Measurements from ENCODE around the gene AMFR. TPM values are rescaled to one million over a fixed set of nuclear protein-coding genes. Genes with fewer than 3 reads are reported as not detected.

The AMFR gene
- polyA plus RNA-seq, 1 donor (not counting 4 experiments of a cell fraction or from before 2014, with no cell fraction given) = 36.9 TPM

GRCh38 chr16:56447286-56447685 is 21.9 kb upstream of the AMFR start:
- no peak overlapping the region for H2AFZ ChIP-seq (ENCODE audit: control insufficient read depth, low read length)
- H3K79me2 ChIP-seq (ENCODE audit: control insufficient read depth, insufficient read depth, low read length) = peaks cover 61% of the 10 kb centered on the region
- no peak overlapping the region for H3K4me2 ChIP-seq (ENCODE audit: control insufficient read depth, extremely low read depth, insufficient read depth, low read depth, low read length)
- no peak for TF ChIP-seq EZH2 (IDR thresholded peaks at IDR 0.05; ENCODE audit: low read length)
- peaks cover 21% of the 10 kb centered on the region for H3K4me1 ChIP-seq (ENCODE audit: control insufficient read depth, extremely low read depth, insufficient read depth, low read length)
- H3K27ac ChIP-seq (ENCODE audit: control insufficient read depth, insufficient read depth, low read length) = no peak overlapping the region
- no peak overlapping the region for H3K9ac ChIP-seq (ENCODE audit: control insufficient read depth, extremely low read depth, insufficient read depth, low read length)
- H3K9me1 ChIP-seq (ENCODE audit: control insufficient read depth, extremely low read depth, insufficient read depth, low read length) = no peaks in the 10 kb centered on the region
- DNase-seq (ENCODE audit: low read depth, low spot score) = no peak
- no peak for FAIRE-seq
- H3K4me3 ChIP-seq (ENCODE audit: control insufficient read depth in 2 of 3, extremely low read depth in 1 of 3, insufficient read depth in 2 of 3, low read depth in 1 of 3, low read length in 3 of 3) = no peak overlapping the region
- no peaks in the 10 kb centered on the region for H4K20me1 ChIP-seq (ENCODE audit: control insufficient read depth, extremely low read depth, insufficient read depth, low read length)
- dilution Hi-C loops (cut with MboI; ENCODE audit: extremely low pct_ligation_motif_present, low sequenced_read_pairs) = no loop called here
- H3K9me3 ChIP-seq (ENCODE audit: control insufficient read depth, low read depth, low read length) = no peaks in the 10 kb centered on the region
- H3K36me3 ChIP-seq (ENCODE audit: control insufficient read depth in 2 of 2, extremely low read depth in 1 of 2, insufficient read depth in 2 of 2, low read length in 2 of 2) = peaks cover 3 to 21% of the 10 kb centered on the region in 2 experiments
- H3K27me3 ChIP-seq (ENCODE audit: control insufficient read depth, extremely low read depth, insufficient read depth, low read length) = no peaks in the 10 kb centered on the region

GRCh38 chr16:56438038-56438437 is 12.7 kb upstream of the AMFR start:
- Histone ChIP-seq H3K27me3 (ENCODE audit: control insufficient read depth, extremely low read depth, insufficient read depth, low read length) (no peaks in the 10 kb centered on the region), H2AFZ (ENCODE audit: control insufficient read depth, low read length) (no peak overlapping the region), H3K4me2 (ENCODE audit: control insufficient read depth, extremely low read depth, insufficient read depth, low read depth, low read length) (no peak overlapping the region), H3K36me3 (ENCODE audit: control insufficient read depth in 2 of 2, extremely low read depth in 1 of 2, insufficient read depth in 2 of 2, low read length in 2 of 2) (peaks cover 12 to 22% of the 10 kb centered on the region in 2 experiments), H3K9me3 (ENCODE audit: control insufficient read depth, low read depth, low read length) (no peaks in the 10 kb centered on the region), H3K9me1 (ENCODE audit: control insufficient read depth, extremely low read depth, insufficient read depth, low read length) (no peaks in the 10 kb centered on the region), H3K79me2 (ENCODE audit: control insufficient read depth, insufficient read depth, low read length) (no peaks in the 10 kb centered on the region), H3K9ac (ENCODE audit: control insufficient read depth, extremely low read depth, insufficient read depth, low read length) (no peak overlapping the region), H4K20me1 (ENCODE audit: control insufficient read depth, extremely low read depth, insufficient read depth, low read length) (no peaks in the 10 kb centered on the region), H3K27ac (ENCODE audit: control insufficient read depth, insufficient read depth, low read length) (no peak overlapping the region), H3K4me1 (ENCODE audit: control insufficient read depth, extremely low read depth, insufficient read depth, low read length) (no peaks in the 10 kb centered on the region), H3K4me3 (ENCODE audit: control insufficient read depth in 2 of 3, extremely low read depth in 1 of 3, insufficient read depth in 2 of 3, low read depth in 1 of 3, low read length in 3 of 3) (no peak overlapping the region)
- TF ChIP-seq CTCF (optimal IDR thresholded peaks at IDR 0.05 in 1 of 3, IDR thresholded peaks at IDR 0.05 in 1 of 3, conservative IDR thresholded peaks at IDR 0.05 in 1 of 3; ENCODE audit: extremely low read depth in 1 of 3, insufficient read depth in 2 of 3, low read length in 3 of 3) = no peak
- no peak for TF ChIP-seq EZH2 (IDR thresholded peaks at IDR 0.05; ENCODE audit: low read length)
- DNase-seq (ENCODE audit: low read depth, low spot score) (no peak), FAIRE-seq (no peak)
- dilution Hi-C loops (cut with MboI; ENCODE audit: extremely low pct_ligation_motif_present, low sequenced_read_pairs) = no loop called here

- dilution Hi-C loops (cut with MboI; ENCODE audit: extremely low pct_ligation_motif_present, low sequenced_read_pairs) = no loop called here
- H3K79me2 ChIP-seq (ENCODE audit: control insufficient read depth, insufficient read depth, low read length) = no peaks in the 10 kb centered on the region
- TF ChIP-seq EZH2 (IDR thresholded peaks at IDR 0.05; ENCODE audit: low read length) = no peak
- no peak for TF ChIP-seq CTCF (optimal IDR thresholded peaks at IDR 0.05 in 1 of 3, IDR thresholded peaks at IDR 0.05 in 1 of 3, conservative IDR thresholded peaks at IDR 0.05 in 1 of 3; ENCODE audit: extremely low read depth in 1 of 3, insufficient read depth in 2 of 3, low read length in 3 of 3)
Measured at GRCh38 chr16:56436258-56436657, 10.9 kb upstream of the AMFR start.

More at GRCh38 chr16:56436258-56436657, 10.9 kb upstream of the AMFR start:
- Histone ChIP-seq H3K27ac (ENCODE audit: control insufficient read depth, insufficient read depth, low read length) (no peak overlapping the region), H3K27me3 (ENCODE audit: control insufficient read depth, extremely low read depth, insufficient read depth, low read length) (no peaks in the 10 kb centered on the region), H4K20me1 (ENCODE audit: control insufficient read depth, extremely low read depth, insufficient read depth, low read length) (no peaks in the 10 kb centered on the region), H3K9me1 (ENCODE audit: control insufficient read depth, extremely low read depth, insufficient read depth, low read length) (no peaks in the 10 kb centered on the region), H3K4me1 (ENCODE audit: control insufficient read depth, extremely low read depth, insufficient read depth, low read length) (no peaks in the 10 kb centered on the region), H3K4me3 (ENCODE audit: control insufficient read depth in 2 of 3, extremely low read depth in 1 of 3, insufficient read depth in 2 of 3, low read depth in 1 of 3, low read length in 3 of 3) (no peak overlapping the region), H3K9me3 (ENCODE audit: control insufficient read depth, low read depth, low read length) (no peaks in the 10 kb centered on the region), H3K36me3 (ENCODE audit: control insufficient read depth in 2 of 2, extremely low read depth in 1 of 2, insufficient read depth in 2 of 2, low read length in 2 of 2) (peaks cover 13 to 22% of the 10 kb centered on the region in 2 experiments), H2AFZ (ENCODE audit: control insufficient read depth, low read length) (no peak overlapping the region), H3K4me2 (ENCODE audit: control insufficient read depth, extremely low read depth, insufficient read depth, low read depth, low read length) (no peak overlapping the region), H3K9ac (ENCODE audit: control insufficient read depth, extremely low read depth, insufficient read depth, low read length) (no peak overlapping the region)
- DNase-seq (ENCODE audit: low read depth, low spot score) (no peak), FAIRE-seq (no peak)

Measured in keratinocyte (primary cell).